Inflammatory macrophage treated with lipopolysaccharide for 4 hours (primary cell): Measurements from ENCODE around the gene PDZK1IP1.
"Not testable (repeated sequence)": the region's sequence is repeated elsewhere in the genome, so short reads cannot be mapped to it uniquely, and the experiment has no call there.

Experiments
- DNase-seq: peaks from one replicate; pipeline ENCODE4 v3.0.0-alpha.2; 2020

Gene PDZK1IP1

GRCh38 chr1:47223921-47224675 is 34.3 kb upstream of the PDZK1IP1 start:
- no peak for DNase-seq

- no peak for DNase-seq
Observed at GRCh38 chr1:47223174-47223920, 33.5 kb upstream of the PDZK1IP1 start.

- DNase-seq: no peak
Observed at GRCh38 chr1:47222476-47222875, 32.6 kb upstream of the PDZK1IP1 start.

GRCh38 chr1:47219590-47220220 is 29.9 kb upstream of the PDZK1IP1 start:
- DNase-seq: no peak

GRCh38 chr1:47219001-47219400 is 29.2 kb upstream of the PDZK1IP1 start:
- no peak for DNase-seq

- no peak for DNase-seq
Observed at GRCh38 chr1:47216278-47217059, 26.6 kb upstream of the PDZK1IP1 start.

- no peak for DNase-seq
Observed at GRCh38 chr1:47215713-47216112, 25.9 kb upstream of the PDZK1IP1 start.

GRCh38 chr1:47214549-47214948 is 24.7 kb upstream of the PDZK1IP1 start:
- no peak for DNase-seq

GRCh38 chr1:47213230-47213963 is 23.6 kb upstream of the PDZK1IP1 start:
- DNase-seq: no peak

GRCh38 chr1:47212636-47213229 is 22.9 kb upstream of the PDZK1IP1 start:
- DNase-seq: no peak

- DNase-seq: peak; percentile 59
Observed at GRCh38 chr1:47211796-47212269, 22.0 kb upstream of the PDZK1IP1 start.

GRCh38 chr1:47210666-47211065 is 20.8 kb upstream of the PDZK1IP1 start:
- no peak for DNase-seq

- DNase-seq: no peak
Observed at GRCh38 chr1:47209725-47210325, 20.0 kb upstream of the PDZK1IP1 start.

- no peak for DNase-seq
Observed at GRCh38 chr1:47209091-47209490, 19.3 kb upstream of the PDZK1IP1 start.

GRCh38 chr1:47208374-47208850 is 18.6 kb upstream of the PDZK1IP1 start:
- no peak for DNase-seq

- no peak for DNase-seq
Observed at GRCh38 chr1:47207803-47208373, 18.1 kb upstream of the PDZK1IP1 start.

GRCh38 chr1:47205918-47206317 is 16.1 kb upstream of the PDZK1IP1 start:
- no peak for DNase-seq

GRCh38 chr1:47203504-47203903 is 13.7 kb upstream of the PDZK1IP1 start:
- not testable (repeated sequence) for DNase-seq

GRCh38 chr1:47201179-47201578 is 11.3 kb upstream of the PDZK1IP1 start:
- DNase-seq: no peak

- no peak for DNase-seq
Observed at GRCh38 chr1:47198214-47198613, 8.4 kb upstream of the PDZK1IP1 start.

- DNase-seq: no peak
Observed at GRCh38 chr1:47196622-47197021, 6.8 kb upstream of the PDZK1IP1 start.
